Activated CD4-positive, alpha-beta T cell treated with anti-CD3 and anti-CD28 coated beads, Interleukin-2, amount 50 U/mL, for 4 hours (primary cell): ENCODE data around the gene RER1.

Source experiments
- DNase-seq, 2 experiments: peaks; one replicate each; pipeline ENCODE4 v3.0.0-alpha.2; 2020

The RER1 gene

GRCh38 chr1:2391041-2391930 is at the start of gene RER1, which contains the start of gene MORN1:
Gene RER1, plus strand, starts transcription at chr1:2391841. Its CDS starts 3,950 bp downstream, at chr1:2395791.
Gene MORN1, minus strand, starts transcription at chr1:2391554. Its CDS starts 21 bp downstream, at chr1:2391533.
- peak; percentile 98 for DNase-seq

GRCh38 chr1:2342384-2343022 is 49.1 kb upstream of the RER1 start:
- DNase-seq: no peak

GRCh38 chr1:2343023-2343935 is 48.4 kb upstream of the RER1 start:
- DNase-seq: no peak

GRCh38 chr1:2344121-2344681 is 47.4 kb upstream of the RER1 start:
- no peak for DNase-seq

- DNase-seq: no peak
These were observed 46.8 kb upstream of the RER1 start for GRCh38 chr1:2344744-2345296.

- DNase-seq: no peak
These were observed 46.2 kb upstream of the RER1 start for GRCh38 chr1:2345297-2346075.

- DNase-seq: no peak
These were observed 44.8 kb upstream of the RER1 start for GRCh38 chr1:2346691-2347408.

- DNase-seq: no peak
These were observed 44.2 kb upstream of the RER1 start for GRCh38 chr1:2347409-2347785.

GRCh38 chr1:2347896-2348295 is 43.7 kb upstream of the RER1 start:
- no peak for DNase-seq

GRCh38 chr1:2348346-2349325 is 43.0 kb upstream of the RER1 start:
- DNase-seq: no peak

- no peak for DNase-seq
These were observed 41.8 kb upstream of the RER1 start for GRCh38 chr1:2349806-2350205.

GRCh38 chr1:2350501-2350900 is 41.1 kb upstream of the RER1 start:
- DNase-seq: no peak

GRCh38 chr1:2350911-2351655 is 40.6 kb upstream of the RER1 start:
- no peak for DNase-seq

GRCh38 chr1:2351723-2352122 is 39.9 kb upstream of the RER1 start:
- no peak for DNase-seq

- no peak for DNase-seq
These were observed 39.2 kb upstream of the RER1 start for GRCh38 chr1:2352341-2352896.

GRCh38 chr1:2352897-2353550 is 38.6 kb upstream of the RER1 start:
- no peak for DNase-seq

GRCh38 chr1:2353551-2354438 is 37.8 kb upstream of the RER1 start:
- DNase-seq: no peak
